Mesenchymal stem cell (in vitro differentiated cells and primary cell): ENCODE results near the gene CECR2.
"Not testable (repeated sequence)": the region's sequence is repeated elsewhere in the genome, so short reads cannot be mapped to it uniquely, and the experiment has no call there.

Experiments
- DNase-seq: peaks from one replicate; pipeline ENCODE4 v3.0.0-alpha.2; 2013
- H2AFZ ChIP-seq: one replicate; pipeline ENCODE4 v1.6.1; 2013; ENCODE audit warnings: low read depth, mild to moderate bottlenecking, control low read depth, inconsistent platforms, low read length, moderate library complexity
- H2AK5ac ChIP-seq: 2 replicates; pipeline ENCODE4 v1.6.1; 2013; ENCODE audit warnings: low read length, moderate library complexity, mild to moderate bottlenecking, inconsistent platforms; ENCODE audit not compliant: severe bottlenecking
- H2BK120ac ChIP-seq: one replicate; pipeline ENCODE4 v1.6.1; 2013; ENCODE audit warnings: low read depth, mild to moderate bottlenecking, inconsistent platforms, low read length, moderate library complexity
- H2BK12ac ChIP-seq, 2 experiments: one replicate each; pipeline ENCODE4 v1.6.1; 2013; ENCODE audit warnings: inconsistent platforms in 2 of 2, low read length in 2 of 2, mild to moderate bottlenecking in 2 of 2, moderate library complexity in 2 of 2, control low read depth in 1 of 2
- H2BK15ac ChIP-seq: one replicate; pipeline ENCODE4 v1.6.1; 2013; ENCODE audit warnings: mild to moderate bottlenecking, low read depth, inconsistent platforms; ENCODE audit not compliant: poor library complexity, severe bottlenecking
- H2BK5ac ChIP-seq: 2 replicates; pipeline ENCODE4 v1.6.1; 2013; ENCODE audit warnings: low read depth, mild to moderate bottlenecking, low read length, control low read depth, inconsistent platforms; ENCODE audit not compliant: poor library complexity, severe bottlenecking
- H3K14ac ChIP-seq, 2 experiments: one replicate each; pipeline ENCODE4 v1.6.1; 2013; ENCODE audit warnings: inconsistent platforms in 2 of 2, low read length in 2 of 2, control low read depth in 1 of 2, mild to moderate bottlenecking in 1 of 2, moderate library complexity in 1 of 2
- H3K18ac ChIP-seq, 2 experiments: one replicate each; pipeline ENCODE4 v1.6.1; 2013; ENCODE audit warnings: inconsistent platforms in 2 of 2, low read length in 2 of 2, control low read depth in 1 of 2, low read depth in 1 of 2, mild to moderate bottlenecking in 1 of 2
- H3K23ac ChIP-seq, 2 experiments: one replicate each; pipeline ENCODE4 v1.6.1; 2013; ENCODE audit warnings: inconsistent platforms in 2 of 2, low read length in 2 of 2, mild to moderate bottlenecking in 2 of 2, moderate library complexity in 2 of 2, control low read depth in 1 of 2
- H3K27ac ChIP-seq: 2 replicates; pipeline ENCODE4 v1.5.1; 2013; ENCODE audit warnings: mild to moderate bottlenecking, moderate library complexity, low read length, control low read depth, inconsistent platforms; ENCODE audit not compliant: poor library complexity, severe bottlenecking
- H3K27me3 ChIP-seq, 2 experiments: 2 replicates each; pipeline versions ENCODE4 v1.6.1 to v1.7.0; 2013; ENCODE audit warnings: low read length in 2 of 2, mild to moderate bottlenecking in 2 of 2, moderate library complexity in 2 of 2, control low read depth in 1 of 2, inconsistent platforms in 1 of 2; ENCODE audit not compliant: control insufficient read depth in 1 of 2, insufficient read depth in 1 of 2
- H3K36me3 ChIP-seq, 2 experiments: 2 replicates each; pipeline versions ENCODE4 v1.6.1 to v1.7.0; 2013; ENCODE audit warnings: low read length in 2 of 2, control low read depth in 1 of 2, inconsistent platforms in 1 of 2, low read depth in 1 of 2, mild to moderate bottlenecking in 1 of 2; ENCODE audit not compliant: insufficient read depth in 2 of 2, control insufficient read depth in 1 of 2
- H3K4ac ChIP-seq, 2 experiments: one replicate each; pipeline ENCODE4 v1.6.1; 2013; ENCODE audit warnings: inconsistent platforms in 2 of 2, low read length in 2 of 2, mild to moderate bottlenecking in 2 of 2, moderate library complexity in 2 of 2, control low read depth in 1 of 2, low read depth in 1 of 2
- H3K4me1 ChIP-seq: 2 replicates; pipeline ENCODE4 v1.6.1; 2013; ENCODE audit warnings: low read depth, low read length, control low read depth; ENCODE audit not compliant: control insufficient read depth, insufficient read depth
- H3K4me2 ChIP-seq: 2 replicates; pipeline ENCODE4 v1.6.1; 2013; ENCODE audit warnings: low read length, mild to moderate bottlenecking, inconsistent platforms; ENCODE audit not compliant: poor library complexity, severe bottlenecking
- H3K4me3 ChIP-seq, 2 experiments: 2 replicates each; pipeline versions ENCODE4 v1.5.1 to v1.7.0; 2013; ENCODE audit warnings: low read length in 2 of 2, mild to moderate bottlenecking in 2 of 2, control low read depth in 1 of 2, low read depth in 1 of 2; ENCODE audit not compliant: insufficient read depth in 1 of 2
- H3K79me1 ChIP-seq: replicated peaks from 2 replicates; pipeline ENCODE4 v1.6.1; 2013; ENCODE audit warnings: mild to moderate bottlenecking, control low read depth, low read length, inconsistent platforms; ENCODE audit not compliant: poor library complexity, severe bottlenecking
- H3K9ac ChIP-seq: 2 replicates; pipeline ENCODE4 v1.7.0; 2013; ENCODE audit warnings: mild to moderate bottlenecking, low read length, moderate library complexity
- H3K9me3 ChIP-seq: 2 replicates; pipeline ENCODE4 v1.7.0; 2013; ENCODE audit warnings: mild to moderate bottlenecking, low read length; ENCODE audit not compliant: control insufficient read depth
- H4K8ac ChIP-seq: one replicate; pipeline ENCODE4 v1.6.1; 2013; ENCODE audit warnings: inconsistent platforms, mild to moderate bottlenecking, low read length, moderate library complexity
- H4K91ac ChIP-seq: one replicate; pipeline ENCODE4 v1.6.1; 2013; ENCODE audit warnings: mild to moderate bottlenecking, low read length, inconsistent platforms
- WGBS: methylation state at CpG from one replicate; pipeline ENCODE4 v1.1.7; 2013; ENCODE audit warnings: mixed read lengths; 5-methylcytosine and 5-hydroxymethylcytosine counted together

CECR2 gene

GRCh38 chr22:17514084-17514483 lies 144.8 kb downstream of the CECR2 start:
- Histone ChIP-seq H3K4me1 (no peaks in the 10 kb centered on the region), H3K9me3 (no peaks in the 10 kb centered on the region), H3K27me3 (peaks cover 15 to 45% of the 10 kb centered on the region in 2 experiments), H2BK5ac (no peak overlapping the region), H3K4me2 (no peak overlapping the region), H2BK15ac (no peak overlapping the region), H3K23ac (no peak overlapping the region), H3K27ac (no peak overlapping the region), H2AK5ac (no peak overlapping the region), H3K4ac (no peak overlapping the region), H3K36me3 (no peaks in the 10 kb centered on the region), H2BK12ac (no peak overlapping the region), H3K14ac (no peak overlapping the region), H3K4me3 (no peak overlapping the region), H4K8ac (no peak overlapping the region), H4K91ac (peak overlapping the region; percentile 15), H3K18ac (no peak overlapping the region), H3K9ac (no peak overlapping the region), H2AFZ (no peak overlapping the region), H3K79me1 (no peaks in the 10 kb centered on the region), H2BK120ac (no peak overlapping the region)
- DNase-seq: no peak
- 94% methylated on average over 7 of the region's 7 CpGs for WGBS

GRCh38 chr22:17518406-17518805 lies 149.1 kb downstream of the CECR2 start:
- H3K14ac ChIP-seq: no peak overlapping the region
- 71% methylated on average over 3 of the region's 3 CpGs for WGBS
- H2BK12ac ChIP-seq: no peak overlapping the region
- no peak overlapping the region for H2BK120ac ChIP-seq
- H3K4me2 ChIP-seq: no peak overlapping the region
- no peak overlapping the region for H2AK5ac ChIP-seq
- no peak overlapping the region for H3K9ac ChIP-seq
- H2BK15ac ChIP-seq: no peak overlapping the region
- H4K91ac ChIP-seq: no peak overlapping the region
- H4K8ac ChIP-seq: no peak overlapping the region
- peaks cover 15 to 22% of the 10 kb centered on the region in 2 experiments for H3K27me3 ChIP-seq
- H3K4ac ChIP-seq: no peak overlapping the region
- H3K4me3 ChIP-seq: no peak overlapping the region
- H2AFZ ChIP-seq: no peak overlapping the region
- no peaks in the 10 kb centered on the region for H3K4me1 ChIP-seq
- no peak overlapping the region for H3K27ac ChIP-seq
- DNase-seq: no peak
- no peaks in the 10 kb centered on the region for H3K9me3 ChIP-seq
- no peak overlapping the region for H2BK5ac ChIP-seq
- no peaks in the 10 kb centered on the region for H3K79me1 ChIP-seq
- no peak overlapping the region for H3K18ac ChIP-seq
- H3K36me3 ChIP-seq: no peaks in the 10 kb centered on the region
- no peak overlapping the region for H3K23ac ChIP-seq

- H3K4me3 ChIP-seq, H3K18ac ChIP-seq, H4K8ac ChIP-seq, H2BK120ac ChIP-seq, DNase-seq, H2BK12ac ChIP-seq, H3K23ac ChIP-seq, H2BK5ac ChIP-seq, H3K9ac ChIP-seq, H2AK5ac ChIP-seq, H3K79me1 ChIP-seq, H3K27ac ChIP-seq, H2BK15ac ChIP-seq, H3K14ac ChIP-seq, H4K91ac ChIP-seq, H3K4ac ChIP-seq, H3K36me3 ChIP-seq, H2AFZ ChIP-seq, H3K4me2 ChIP-seq, H3K9me3 ChIP-seq, H3K4me1 ChIP-seq: not testable (repeated sequence)
- 83% methylated on average over 1 of the region's 1 CpG for WGBS
- H3K27me3 ChIP-seq: peaks cover 10 to 14% of the 10 kb centered on the region in 2 experiments
These were observed 152.7 kb downstream of the CECR2 start for GRCh38 chr22:17521971-17522370.

- Histone ChIP-seq H3K4me3 (no peak overlapping the region), H4K8ac (no peak overlapping the region), H3K79me1 (no peaks in the 10 kb centered on the region), H2BK5ac (no peak overlapping the region), H3K4me2 (no peak overlapping the region), H3K4me1 (no peaks in the 10 kb centered on the region), H3K14ac (no peak overlapping the region), H3K18ac (no peak overlapping the region), H3K27ac (no peak overlapping the region), H3K27me3 (peaks cover 1 to 5% of the 10 kb centered on the region in 2 experiments), H2BK12ac (no peak overlapping the region), H3K4ac (no peak overlapping the region), H2BK120ac (no peak overlapping the region), H3K9me3 (no peaks in the 10 kb centered on the region), H2BK15ac (no peak overlapping the region), H2AK5ac (no peak overlapping the region), H3K9ac (no peak overlapping the region), H3K23ac (no peak overlapping the region), H3K36me3 (no peaks in the 10 kb centered on the region), H4K91ac (no peak overlapping the region), H2AFZ (no peak overlapping the region)
- 94% methylated on average over 7 of the region's 10 CpGs for WGBS
- no peak for DNase-seq
These were observed 154.7 kb downstream of the CECR2 start for GRCh38 chr22:17523925-17524324.
